GM12801 (cell line): ENCODE measurements around the gene TCP11.

ENCODE experiments used
- TF ChIP-seq, protein P1 (sequence below): IDR thresholded peaks from one replicate; pipeline ENCODE4 v1.5.1; 2011; ENCODE audit warnings: control low read depth; ENCODE audit not compliant: insufficient read length; ENCODE audit errors: extremely low read depth

Gene TCP11

GRCh38 chr6:35094183-35094582 is 47.0 kb downstream of the TCP11 start:
- TF ChIP-seq, protein P1, sequence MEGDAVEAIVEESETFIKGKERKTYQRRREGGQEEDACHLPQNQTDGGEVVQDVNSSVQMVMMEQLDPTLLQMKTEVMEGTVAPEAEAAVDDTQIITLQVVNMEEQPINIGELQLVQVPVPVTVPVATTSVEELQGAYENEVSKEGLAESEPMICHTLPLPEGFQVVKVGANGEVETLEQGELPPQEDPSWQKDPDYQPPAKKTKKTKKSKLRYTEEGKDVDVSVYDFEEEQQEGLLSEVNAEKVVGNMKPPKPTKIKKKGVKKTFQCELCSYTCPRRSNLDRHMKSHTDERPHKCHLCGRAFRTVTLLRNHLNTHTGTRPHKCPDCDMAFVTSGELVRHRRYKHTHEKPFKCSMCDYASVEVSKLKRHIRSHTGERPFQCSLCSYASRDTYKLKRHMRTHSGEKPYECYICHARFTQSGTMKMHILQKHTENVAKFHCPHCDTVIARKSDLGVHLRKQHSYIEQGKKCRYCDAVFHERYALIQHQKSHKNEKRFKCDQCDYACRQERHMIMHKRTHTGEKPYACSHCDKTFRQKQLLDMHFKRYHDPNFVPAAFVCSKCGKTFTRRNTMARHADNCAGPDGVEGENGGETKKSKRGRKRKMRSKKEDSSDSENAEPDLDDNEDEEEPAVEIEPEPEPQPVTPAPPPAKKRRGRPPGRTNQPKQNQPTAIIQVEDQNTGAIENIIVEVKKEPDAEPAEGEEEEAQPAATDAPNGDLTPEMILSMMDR, result no peak

- TF ChIP-seq, protein P1, result no peak
Measured at GRCh38 chr6:35093783-35094182, 47.4 kb downstream of the TCP11 start.

DNA sequence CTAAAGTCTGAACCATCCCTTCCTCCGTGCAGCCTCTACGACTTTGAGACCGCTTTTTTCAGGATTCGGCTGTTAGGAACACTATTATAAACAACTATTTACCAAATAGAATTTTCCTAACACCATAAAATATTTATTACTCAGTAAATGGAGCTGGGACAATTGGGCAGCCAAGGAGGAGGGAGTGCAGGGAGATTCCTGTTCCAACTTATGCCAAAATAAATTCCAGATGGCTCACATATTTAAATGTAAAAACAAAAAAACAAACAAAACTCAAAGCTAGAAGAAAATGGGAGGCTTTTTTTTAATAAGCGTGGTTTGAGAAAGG is 48.1 kb downstream of the TCP11 start:
- TF ChIP-seq, protein P1, result no peak

DNA sequence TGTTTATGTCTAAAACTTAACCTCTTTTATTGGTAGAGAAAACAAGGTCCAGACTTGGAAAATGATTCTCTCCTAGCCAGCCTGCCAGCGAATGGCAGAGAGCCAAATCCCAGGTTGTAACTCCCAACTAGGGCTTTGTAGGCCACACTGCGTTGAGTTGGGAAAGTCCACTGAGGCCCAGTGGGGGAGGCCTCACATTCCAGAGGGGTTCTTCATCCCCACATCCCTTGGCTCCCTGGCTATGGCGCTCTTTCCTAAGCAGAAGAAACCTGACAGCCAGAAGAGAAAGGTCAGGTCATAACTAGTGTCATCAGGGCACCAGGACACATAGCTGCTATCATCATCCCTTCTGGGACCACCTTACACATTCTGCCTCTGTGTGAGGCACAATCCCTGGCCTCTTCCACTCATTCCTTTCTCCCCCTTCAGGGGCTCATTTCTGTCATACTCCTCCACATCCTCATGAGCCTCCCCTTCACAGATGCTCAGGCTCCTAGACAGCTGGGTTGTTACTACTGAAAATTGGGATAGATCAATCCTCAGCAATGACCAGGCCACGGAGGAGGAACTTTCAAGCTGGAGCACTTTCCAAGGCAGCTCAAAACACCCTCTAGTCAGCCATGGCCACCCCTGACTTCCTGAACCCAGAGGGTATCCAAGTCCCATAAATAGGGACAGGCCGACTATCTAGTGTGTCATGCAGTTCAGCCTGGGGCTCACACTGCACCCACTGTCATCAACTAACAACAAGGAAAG is 48.6 kb downstream of the TCP11 start:
- TF ChIP-seq, protein P1, result no peak

- TF ChIP-seq, protein P1, result no peak
Measured at GRCh38 chr6:35091346-35092083, 49.6 kb downstream of the TCP11 start.

DNA sequence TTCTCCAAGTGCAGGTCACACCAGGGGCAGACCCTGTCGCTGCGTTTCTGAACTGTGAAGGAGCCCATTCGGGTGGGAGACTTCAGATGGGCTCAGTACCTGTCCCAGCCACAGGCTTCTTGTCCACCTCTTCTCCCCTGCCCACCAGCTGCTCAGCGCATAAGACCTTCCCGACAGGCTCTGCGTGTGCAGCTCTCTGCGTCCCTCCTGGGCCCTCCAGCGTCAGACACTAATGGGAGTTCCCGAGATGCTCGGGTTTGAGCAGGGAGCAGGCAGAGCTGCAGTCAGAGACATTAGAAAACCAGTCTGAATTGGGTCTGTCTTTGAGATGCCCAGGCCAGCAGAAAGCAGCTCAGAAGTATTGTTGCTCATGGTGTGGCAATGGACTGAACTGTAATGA is 50.4 kb downstream of the TCP11 start:
- TF ChIP-seq, protein P1, result no peak

GRCh38 chr6:35089935-35090505 is 51.1 kb downstream of the TCP11 start:
- TF ChIP-seq, protein P1, result no peak
